Astrocyte (in vitro differentiated cells and primary cell): ENCODE results near the gene PICALM. TPM values are rescaled to one million over a fixed set of nuclear protein-coding genes. Genes with fewer than 3 reads are reported as not detected.

Experiments used
- DNase-seq: peaks from one replicate; pipeline ENCODE4 v3.0.0-alpha.2; 2010; ENCODE audit warnings: low read depth
- FAIRE-seq: peaks from 2 replicates; lab custom pipeline; 2011; peaks lifted over from hg19 to GRCh38; lab: Jason Lieb, UNC
- H2AFZ ChIP-seq: 2 replicates; pipeline ENCODE4 v1.6.0; 2012; ENCODE audit warnings: low read depth, low read length, inconsistent platforms
- H3K27ac ChIP-seq: 2 replicates; pipeline ENCODE4 v1.5.1; 2011; ENCODE audit warnings: low read depth, low read length, inconsistent platforms
- H3K27me3 ChIP-seq: 2 replicates; pipeline ENCODE4 v1.6.0; 2011; ENCODE audit warnings: low read length, inconsistent platforms; ENCODE audit not compliant: insufficient read depth
- H3K36me3 ChIP-seq: 2 replicates; pipeline ENCODE4 v1.5.1; 2011; ENCODE audit warnings: low read length, inconsistent platforms; ENCODE audit not compliant: insufficient read depth
- H3K4me1 ChIP-seq: 2 replicates; pipeline ENCODE4 v1.5.1; 2011; ENCODE audit warnings: low read length, inconsistent platforms; ENCODE audit not compliant: insufficient read depth
- H3K4me2 ChIP-seq: 2 replicates; pipeline ENCODE4 v1.6.0; 2012; ENCODE audit warnings: low read length, inconsistent platforms
- H3K4me3 ChIP-seq: 2 replicates; pipeline ENCODE4 v1.5.1; 2011; ENCODE audit warnings: low read depth, mild to moderate bottlenecking, low read length, inconsistent platforms; ENCODE audit not compliant: insufficient read depth
- H3K79me2 ChIP-seq: 2 replicates; pipeline ENCODE4 v1.6.0; 2012; ENCODE audit warnings: mild to moderate bottlenecking, low read length, inconsistent platforms; ENCODE audit not compliant: insufficient read depth
- H3K9ac ChIP-seq: 2 replicates; pipeline ENCODE4 v1.6.0; 2012; ENCODE audit warnings: mild to moderate bottlenecking, low read length, inconsistent platforms
- H3K9me3 ChIP-seq: 2 replicates; pipeline ENCODE4 v1.5.1; 2012; ENCODE audit warnings: low read depth, mild to moderate bottlenecking, low read length, inconsistent platforms; ENCODE audit not compliant: insufficient read depth
- H4K20me1 ChIP-seq: 2 replicates; pipeline ENCODE4 v1.6.0; 2012; ENCODE audit warnings: low read length, inconsistent platforms; ENCODE audit not compliant: insufficient read depth
- H3K27ac Mint-ChIP-seq: one replicate; pipeline ENCODE4 v1.8.0; 2021; ENCODE audit warnings: mild to moderate bottlenecking, mixed read lengths; ENCODE audit not compliant: unreplicated experiment
- H3K27me3 Mint-ChIP-seq: one replicate; pipeline ENCODE4 v1.8.0; 2021; ENCODE audit warnings: low read depth, mixed read lengths; ENCODE audit not compliant: unreplicated experiment
- H3K36me3 Mint-ChIP-seq: one replicate; pipeline ENCODE4 v1.8.0; 2021; ENCODE audit warnings: low read depth, mixed read lengths; ENCODE audit not compliant: unreplicated experiment
- H3K4me1 Mint-ChIP-seq: one replicate; pipeline ENCODE4 v1.8.0; 2021; ENCODE audit warnings: low read depth, mixed read lengths; ENCODE audit not compliant: unreplicated experiment
- H3K4me3 Mint-ChIP-seq: one replicate; pipeline ENCODE4 v1.8.0; 2021; ENCODE audit warnings: mild to moderate bottlenecking, moderate library complexity, mixed read lengths; ENCODE audit not compliant: unreplicated experiment
- H3K9me3 Mint-ChIP-seq: one replicate; pipeline ENCODE4 v1.8.0; 2021; ENCODE audit warnings: mild to moderate bottlenecking, mixed read lengths; ENCODE audit not compliant: unreplicated experiment
- CTCF ChIP-seq: IDR thresholded peaks from 2 replicates; pipeline ENCODE4 v1.5.1; 2011; ENCODE audit warnings: low read depth, mild to moderate bottlenecking, inconsistent platforms, low read length, moderate library complexity; ENCODE audit not compliant: insufficient read depth
- EZH2 ChIP-seq: IDR thresholded peaks from 2 replicates; pipeline ENCODE4 v1.6.1; 2012; ENCODE audit warnings: mild to moderate bottlenecking, low read length, inconsistent platforms; ENCODE audit not compliant: insufficient read depth
- total RNA-seq: library from RNA; stranded (reverse); gene quantifications from 2 replicates; pipeline ENCODE4 v1.2.1, GENCODE V29; 2021

Gene PICALM
- total RNA-seq, 1 donor from 2014 or later = 260 TPM

- Mint-ChIP-seq H3K27me3 (no peaks in the 10 kb centered on the region), H3K27ac (peak overlapping the region; percentile 99), H3K4me3 (peak overlapping the region; percentile 97), H3K9me3 (peaks cover 3% of the 10 kb centered on the region), H3K4me1 (peaks cover 30% of the 10 kb centered on the region), H3K36me3 (no peaks in the 10 kb centered on the region)
- peaks cover 67% of the 10 kb centered on the region for H3K79me2 ChIP-seq
- H3K4me2 ChIP-seq = peak overlapping the region; percentile 86
- no peak for DNase-seq
- TF ChIP-seq CTCF = no peak
- TF ChIP-seq EZH2 = no peak
- H3K9ac ChIP-seq = peak overlapping the region; percentile 97
- no peak overlapping the region for H2AFZ ChIP-seq
- no peaks in the 10 kb centered on the region for H3K27me3 ChIP-seq
- peaks cover 61% of the 10 kb centered on the region for H4K20me1 ChIP-seq
- no peaks in the 10 kb centered on the region for H3K9me3 ChIP-seq
- peak overlapping the region; percentile 96 for H3K4me3 ChIP-seq
- peaks cover 27% of the 10 kb centered on the region for H3K4me1 ChIP-seq
- H3K36me3 ChIP-seq = no peaks in the 10 kb centered on the region
- no peak for FAIRE-seq
- peak overlapping the region; percentile 100 for H3K27ac ChIP-seq
Measured at GRCh38 chr11:86067009-86067850, 1.7 kb downstream of the PICALM start.

DNA sequence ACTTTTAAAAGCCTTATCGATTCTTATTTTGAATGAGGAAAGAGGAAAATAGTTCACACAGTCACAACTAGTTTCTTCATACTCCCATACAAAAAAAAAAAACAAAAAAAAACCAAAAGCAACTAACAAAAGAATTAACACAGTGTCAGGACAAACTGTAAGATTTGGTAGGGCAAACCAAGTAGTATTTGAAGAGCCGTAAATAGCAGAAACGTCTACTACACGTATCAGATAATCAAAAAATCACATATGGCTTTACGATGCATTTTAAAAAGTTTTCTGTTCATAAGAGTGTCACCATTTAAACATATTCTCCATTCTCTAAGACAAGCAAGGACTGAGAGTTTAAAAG lies 2.3 kb downstream of the PICALM start:
- Mint-ChIP-seq H3K36me3 (no peaks in the 10 kb centered on the region), H3K4me1 (peaks cover 28% of the 10 kb centered on the region), H3K27ac (peak overlapping the region; percentile 99), H3K27me3 (no peaks in the 10 kb centered on the region), H3K4me3 (peak overlapping the region; percentile 97), H3K9me3 (no peaks in the 10 kb centered on the region)
- H3K27ac ChIP-seq = peak overlapping the region; percentile 100
- no peak for TF ChIP-seq EZH2
- no peak for TF ChIP-seq CTCF
- peaks cover 73% of the 10 kb centered on the region for H3K79me2 ChIP-seq
- H3K9me3 ChIP-seq = no peaks in the 10 kb centered on the region
- no peaks in the 10 kb centered on the region for H3K27me3 ChIP-seq
- H3K36me3 ChIP-seq = no peaks in the 10 kb centered on the region
- peaks cover 67% of the 10 kb centered on the region for H4K20me1 ChIP-seq
- DNase-seq = no peak
- H3K4me1 ChIP-seq = peaks cover 27% of the 10 kb centered on the region
- H3K9ac ChIP-seq = peak overlapping the region; percentile 97
- no peak overlapping the region for H2AFZ ChIP-seq
- FAIRE-seq = no peak
- H3K4me3 ChIP-seq = peak overlapping the region; percentile 96
- peak overlapping the region; percentile 86 for H3K4me2 ChIP-seq

- Histone ChIP-seq H3K27ac (peak overlapping the region; percentile 100), H3K9me3 (no peaks in the 10 kb centered on the region), H3K4me1 (peaks cover 27% of the 10 kb centered on the region), H3K4me3 (peak overlapping the region; percentile 96), H3K79me2 (peaks cover 79% of the 10 kb centered on the region), H3K9ac (peak overlapping the region; percentile 97), H4K20me1 (peaks cover 73% of the 10 kb centered on the region), H3K27me3 (no peaks in the 10 kb centered on the region), H3K4me2 (peak overlapping the region; percentile 86), H2AFZ (no peak overlapping the region), H3K36me3 (no peaks in the 10 kb centered on the region)
- H3K27ac Mint-ChIP-seq = peak overlapping the region; percentile 99
- DNase-seq (no peak), FAIRE-seq (no peak)
- peaks cover 27% of the 10 kb centered on the region for H3K4me1 Mint-ChIP-seq
- peak overlapping the region; percentile 97 for H3K4me3 Mint-ChIP-seq
- TF ChIP-seq CTCF = no peak
- no peak for TF ChIP-seq EZH2
- H3K36me3 Mint-ChIP-seq = no peaks in the 10 kb centered on the region
- H3K9me3 Mint-ChIP-seq = no peaks in the 10 kb centered on the region
- H3K27me3 Mint-ChIP-seq = no peaks in the 10 kb centered on the region
Measured at GRCh38 chr11:86066033-86066432, 2.9 kb downstream of the PICALM start.
